ENCODE data around the gene SLC26A2.

The SLC26A2 gene

GRCh38 chr5:149960272-149961185 lies at the start of gene SLC26A2:
Gene SLC26A2, plus strand, starts transcription at chr5:149960758. Its CDS starts 16,895 bp downstream, at chr5:149977653.
- DNase-seq: peak; percentile 94

GRCh38 chr5:149911031-149911430 lies 49.5 kb upstream of the SLC26A2 start:
- no peak for DNase-seq

GRCh38 chr5:149912226-149912871 lies 48.2 kb upstream of the SLC26A2 start:
- no peak for DNase-seq

- no peak for DNase-seq
Measured at GRCh38 chr5:149913436-149914419, 46.8 kb upstream of the SLC26A2 start.

GRCh38 chr5:149915392-149916260 lies 44.9 kb upstream of the SLC26A2 start:
- DNase-seq: no peak

- DNase-seq: no peak
Measured at GRCh38 chr5:149916334-149917072, 44.1 kb upstream of the SLC26A2 start.

- DNase-seq: no peak
Measured at GRCh38 chr5:149917073-149917676, 43.4 kb upstream of the SLC26A2 start.

- DNase-seq: no peak
Measured at GRCh38 chr5:149921597-149921996, 39.0 kb upstream of the SLC26A2 start.

GRCh38 chr5:149922950-149923349 lies 37.6 kb upstream of the SLC26A2 start:
- no peak for DNase-seq

- no peak for DNase-seq
Measured at GRCh38 chr5:149924486-149924885, 36.1 kb upstream of the SLC26A2 start.

GRCh38 chr5:149930043-149930748 lies 30.4 kb upstream of the SLC26A2 start:
- no peak for DNase-seq

- no peak for DNase-seq
Measured at GRCh38 chr5:149930749-149931574, 29.6 kb upstream of the SLC26A2 start.

GRCh38 chr5:149931992-149932436 lies 28.5 kb upstream of the SLC26A2 start:
- DNase-seq: no peak

GRCh38 chr5:149932445-149933350 lies 27.9 kb upstream of the SLC26A2 start:
- no peak for DNase-seq

- no peak for DNase-seq
Measured at GRCh38 chr5:149935431-149935901, 25.1 kb upstream of the SLC26A2 start.

GRCh38 chr5:149936044-149936699 lies 24.4 kb upstream of the SLC26A2 start:
- DNase-seq: no peak

- DNase-seq: no peak
Measured at GRCh38 chr5:149936700-149937091, 23.9 kb upstream of the SLC26A2 start.
